T-helper 2 cell (primary cell): ENCODE measurements around the gene DACH1.
"Not testable (repeated sequence)": the region's sequence is repeated elsewhere in the genome, so short reads cannot be mapped to it uniquely, and the experiment has no call there.

Experiments used
- DNase-seq, 5 experiments: peaks; one replicate each; pipeline versions ENCODE4 v3.0.0 to v3.0.0-alpha.2; 2012 to 2022

The DACH1 gene

GRCh38 chr13:71865874-71866334, 1.1 kb downstream of the DACH1 start:
- DNase-seq = peak in 1 of 5 experiments; percentile 4

GRCh38 chr13:71864986-71865873, 1.8 kb downstream of the DACH1 start:
- DNase-seq = peak in 1 of 5 experiments; percentile 9

GRCh38 chr13:71864094-71864985, 2.7 kb downstream of the DACH1 start:
- DNase-seq = peak in 1 of 5 experiments; percentile 17

GRCh38 chr13:71863254-71863865, 3.6 kb downstream of the DACH1 start:
- no peak for DNase-seq

- no peak for DNase-seq
These were observed 4.5 kb downstream of the DACH1 start for GRCh38 chr13:71862459-71862943.

GRCh38 chr13:71861769-71862458, 5.1 kb downstream of the DACH1 start:
- no peak for DNase-seq

- no peak for DNase-seq
These were observed 6.4 kb downstream of the DACH1 start for GRCh38 chr13:71860547-71861138.

GRCh38 chr13:71858647-71859046, 8.4 kb downstream of the DACH1 start:
- no peak for DNase-seq

- no peak for DNase-seq
These were observed 10.4 kb downstream of the DACH1 start for GRCh38 chr13:71856548-71857043.

GRCh38 chr13:71854401-71854800, 12.6 kb downstream of the DACH1 start:
- no peak for DNase-seq

GRCh38 chr13:71853725-71854124, 13.3 kb downstream of the DACH1 start:
- no peak for DNase-seq

- no peak for DNase-seq
These were observed 14.3 kb downstream of the DACH1 start for GRCh38 chr13:71852736-71853135.

- DNase-seq = no peak
These were observed 15.2 kb downstream of the DACH1 start for GRCh38 chr13:71851498-71852409.

- no peak for DNase-seq
These were observed 25.0 kb downstream of the DACH1 start for GRCh38 chr13:71842003-71842402.

- DNase-seq = no peak
These were observed 28.2 kb downstream of the DACH1 start for GRCh38 chr13:71838842-71839241.

GRCh38 chr13:71837582-71837981, 29.4 kb downstream of the DACH1 start:
- not testable (repeated sequence) for DNase-seq

GRCh38 chr13:71831716-71832115, 35.3 kb downstream of the DACH1 start:
- no peak for DNase-seq

GRCh38 chr13:71830736-71831135, 36.3 kb downstream of the DACH1 start:
- DNase-seq = no peak

GRCh38 chr13:71830323-71830722, 36.7 kb downstream of the DACH1 start:
- no peak for DNase-seq

- no peak for DNase-seq
These were observed 37.5 kb downstream of the DACH1 start for GRCh38 chr13:71829547-71829946.
